MG63 (cell line): Measurements from ENCODE around the gene ZNF462. TPM values are rescaled to one million over a fixed set of nuclear protein-coding genes. Genes with fewer than 3 reads are reported as not detected.
A peak's percentile ranks its signal among the peaks of the same experiment; 100 is the strongest.
"Not testable (repeated sequence)": the region's sequence is repeated elsewhere in the genome, so short reads cannot be mapped to it uniquely, and the experiment has no call there.

ENCODE experiments used
- DNase-seq: peaks from one replicate; pipeline ENCODE4 v3.0.0-alpha.2; 2020
- H3K27me3 ChIP-seq: fragments of 250-450 bp; sonication (Bioruptor Pico); 2 replicates; pipeline ENCODE4 v1.5.1; 2020; ENCODE audit warnings: mild to moderate bottlenecking, moderate library complexity
- H3K36me3 ChIP-seq: fragments of 250-450 bp; sonication (Bioruptor Pico); 2 replicates; pipeline ENCODE4 v1.5.1; 2020; ENCODE audit warnings: mild to moderate bottlenecking, moderate library complexity
- H3K4me3 ChIP-seq: fragments of 250-450 bp; sonication (Bioruptor Pico); 2 replicates; pipeline ENCODE4 v1.5.1; 2020; ENCODE audit warnings: mild to moderate bottlenecking, moderate library complexity
- H3K9me3 ChIP-seq: fragments of 250-450 bp; sonication (Bioruptor Pico); 2 replicates; pipeline ENCODE4 v1.5.1; 2020; ENCODE audit warnings: mild to moderate bottlenecking, moderate library complexity
- total RNA-seq: library from RNA; depleted of rRNA; stranded (reverse); fragments of >200 nt; shearing (Covaris generic); gene quantifications from 2 replicates; pipeline ENCODE4 v1.2.3, GENCODE V29; 2014; ENCODE audit warnings: low replicate concordance; rRNA removed

The ZNF462 gene, protein sequence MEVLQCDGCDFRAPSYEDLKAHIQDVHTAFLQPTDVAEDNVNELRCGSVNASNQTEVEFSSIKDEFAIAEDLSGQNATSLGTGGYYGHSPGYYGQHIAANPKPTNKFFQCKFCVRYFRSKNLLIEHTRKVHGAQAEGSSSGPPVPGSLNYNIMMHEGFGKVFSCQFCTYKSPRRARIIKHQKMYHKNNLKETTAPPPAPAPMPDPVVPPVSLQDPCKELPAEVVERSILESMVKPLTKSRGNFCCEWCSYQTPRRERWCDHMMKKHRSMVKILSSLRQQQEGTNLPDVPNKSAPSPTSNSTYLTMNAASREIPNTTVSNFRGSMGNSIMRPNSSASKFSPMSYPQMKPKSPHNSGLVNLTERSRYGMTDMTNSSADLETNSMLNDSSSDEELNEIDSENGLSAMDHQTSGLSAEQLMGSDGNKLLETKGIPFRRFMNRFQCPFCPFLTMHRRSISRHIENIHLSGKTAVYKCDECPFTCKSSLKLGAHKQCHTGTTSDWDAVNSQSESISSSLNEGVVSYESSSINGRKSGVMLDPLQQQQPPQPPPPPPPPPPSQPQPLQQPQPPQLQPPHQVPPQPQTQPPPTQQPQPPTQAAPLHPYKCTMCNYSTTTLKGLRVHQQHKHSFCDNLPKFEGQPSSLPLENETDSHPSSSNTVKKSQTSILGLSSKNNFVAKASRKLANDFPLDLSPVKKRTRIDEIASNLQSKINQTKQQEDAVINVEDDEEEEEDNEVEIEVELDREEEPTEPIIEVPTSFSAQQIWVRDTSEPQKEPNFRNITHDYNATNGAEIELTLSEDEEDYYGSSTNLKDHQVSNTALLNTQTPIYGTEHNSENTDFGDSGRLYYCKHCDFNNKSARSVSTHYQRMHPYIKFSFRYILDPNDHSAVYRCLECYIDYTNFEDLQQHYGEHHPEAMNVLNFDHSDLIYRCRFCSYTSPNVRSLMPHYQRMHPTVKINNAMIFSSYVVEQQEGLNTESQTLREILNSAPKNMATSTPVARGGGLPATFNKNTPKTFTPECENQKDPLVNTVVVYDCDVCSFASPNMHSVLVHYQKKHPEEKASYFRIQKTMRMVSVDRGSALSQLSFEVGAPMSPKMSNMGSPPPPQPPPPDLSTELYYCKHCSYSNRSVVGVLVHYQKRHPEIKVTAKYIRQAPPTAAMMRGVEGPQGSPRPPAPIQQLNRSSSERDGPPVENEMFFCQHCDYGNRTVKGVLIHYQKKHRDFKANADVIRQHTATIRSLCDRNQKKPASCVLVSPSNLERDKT (N-terminal part only)
- total RNA-seq = 6.8 and 24.5 TPM in 2 replicates

DNA sequence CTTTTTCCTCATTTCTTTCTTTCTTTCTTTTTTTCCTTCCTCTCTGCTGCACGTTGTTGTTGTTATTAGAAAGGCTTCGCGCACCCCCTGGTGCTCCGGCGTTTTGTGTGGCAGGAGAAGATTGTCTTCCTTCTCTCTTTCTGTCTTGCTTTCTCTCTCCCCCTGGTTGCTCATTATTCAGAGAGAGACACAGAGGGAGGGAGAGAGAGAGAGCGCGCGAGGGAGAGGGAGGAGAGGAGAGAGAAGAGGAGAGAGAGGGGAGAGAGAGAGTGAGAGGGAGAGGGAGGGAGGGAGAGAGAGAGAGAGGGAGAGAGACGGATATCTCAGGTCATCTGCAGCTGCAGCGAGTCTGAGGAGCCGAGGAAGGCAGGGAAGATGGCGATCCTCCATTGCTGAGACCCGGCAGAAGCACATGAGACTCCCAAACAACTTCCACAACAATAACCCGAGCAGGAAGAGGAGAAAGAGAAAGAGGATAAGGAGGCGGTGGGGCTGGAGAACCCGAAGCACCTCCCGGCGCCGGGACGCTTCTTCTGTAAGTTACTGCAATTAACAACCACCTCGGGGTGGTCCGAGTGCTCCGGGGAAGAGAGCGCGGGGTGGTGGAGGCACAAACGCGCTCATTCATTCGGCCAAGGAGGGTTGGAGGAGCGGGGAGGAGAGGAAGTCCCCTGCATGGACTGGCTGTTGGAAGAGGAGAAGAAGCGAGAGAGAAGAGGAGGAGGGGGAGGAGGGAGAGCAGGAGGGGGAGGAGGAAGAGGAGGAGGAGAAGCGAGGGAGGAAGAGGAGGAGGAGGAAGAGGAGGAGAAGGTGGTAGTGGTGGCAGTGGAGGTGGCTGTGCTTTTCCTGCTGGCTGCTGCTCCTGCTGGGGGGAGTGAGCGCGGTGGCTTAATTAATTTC, at the start of gene ZNF462:
TSS of gene ZNF462 (plus strand) at position 346 of the 900 bp plus-strand sequence. CDS start 60,218 bp downstream, outside the sequence.
- H3K36me3 ChIP-seq = no peaks in the 10 kb centered on the region
- peak; percentile 68 for DNase-seq
- no peaks in the 10 kb centered on the region for H3K9me3 ChIP-seq
- H3K4me3 ChIP-seq = peak within 1 kb of the TSS; percentile 82
- peaks cover 8% of the 10 kb centered on the region for H3K27me3 ChIP-seq

DNA sequence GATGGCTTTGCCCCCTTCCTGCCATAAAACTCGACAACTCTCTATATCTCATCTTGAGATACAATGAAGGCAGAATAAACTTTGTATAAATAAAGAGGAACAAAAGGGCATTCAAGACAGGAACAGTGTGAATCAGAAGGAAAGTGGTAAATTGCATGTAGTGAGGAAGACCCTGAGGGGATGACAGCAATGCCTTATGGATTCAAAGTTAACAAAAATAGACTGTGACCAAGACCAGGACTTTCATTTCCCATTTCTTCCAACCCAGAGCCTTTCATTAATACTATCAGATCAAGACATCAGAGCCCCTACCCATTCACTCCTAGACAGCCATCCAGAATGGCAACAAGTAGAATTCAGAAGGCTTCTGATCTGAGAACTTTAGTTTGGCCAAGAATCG, 46.4 kb upstream of the ZNF462 start:
- Histone ChIP-seq H3K27me3 (no peaks in the 10 kb centered on the region), H3K36me3 (no peaks in the 10 kb centered on the region), H3K4me3 (no peak overlapping the region), H3K9me3 (no peaks in the 10 kb centered on the region)
- DNase-seq = no peak

DNA sequence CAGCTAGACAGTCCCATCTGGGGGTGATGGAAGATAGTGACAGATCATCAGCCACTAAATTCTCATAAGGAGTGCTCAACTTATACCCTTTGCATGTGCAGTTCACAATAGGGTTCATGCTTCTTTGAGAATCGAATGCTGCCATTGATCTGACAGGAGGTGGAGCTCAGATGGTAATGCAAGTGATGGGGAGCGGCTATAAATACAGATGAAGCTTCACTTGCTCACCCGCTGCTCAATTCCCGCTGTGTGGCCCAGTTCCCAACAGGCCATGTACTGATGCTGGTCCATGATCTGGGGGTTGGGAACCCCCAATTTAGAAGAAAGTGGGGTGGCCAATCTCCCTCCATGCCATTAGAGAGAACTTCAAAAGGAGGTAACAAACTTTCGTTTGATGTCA, 44.9 kb upstream of the ZNF462 start:
- H3K27me3 ChIP-seq = no peaks in the 10 kb centered on the region
- no peaks in the 10 kb centered on the region for H3K36me3 ChIP-seq
- no peak overlapping the region for H3K4me3 ChIP-seq
- no peak for DNase-seq
- no peaks in the 10 kb centered on the region for H3K9me3 ChIP-seq

DNA sequence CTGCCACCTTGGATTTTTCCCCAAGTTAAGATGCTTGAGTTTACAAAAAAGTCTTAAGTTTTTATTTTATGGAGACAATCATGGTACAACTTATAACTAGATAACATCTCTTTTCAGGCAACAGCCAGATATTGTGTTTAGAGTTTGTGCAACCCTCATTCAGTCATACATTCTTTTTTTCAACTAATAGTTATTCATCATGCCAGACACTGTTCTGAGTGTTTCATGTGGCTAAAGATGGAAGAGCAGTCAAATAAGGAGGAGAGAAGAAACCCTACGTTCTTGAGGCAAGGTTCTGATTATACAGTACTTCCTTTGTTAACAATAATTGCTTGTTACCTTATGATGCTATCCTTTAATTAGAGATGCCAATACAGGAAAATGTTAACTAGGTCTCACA, 42.1 kb upstream of the ZNF462 start:
- no peaks in the 10 kb centered on the region for H3K9me3 ChIP-seq
- no peak for DNase-seq
- no peak overlapping the region for H3K4me3 ChIP-seq
- no peaks in the 10 kb centered on the region for H3K36me3 ChIP-seq
- H3K27me3 ChIP-seq = no peaks in the 10 kb centered on the region

DNA sequence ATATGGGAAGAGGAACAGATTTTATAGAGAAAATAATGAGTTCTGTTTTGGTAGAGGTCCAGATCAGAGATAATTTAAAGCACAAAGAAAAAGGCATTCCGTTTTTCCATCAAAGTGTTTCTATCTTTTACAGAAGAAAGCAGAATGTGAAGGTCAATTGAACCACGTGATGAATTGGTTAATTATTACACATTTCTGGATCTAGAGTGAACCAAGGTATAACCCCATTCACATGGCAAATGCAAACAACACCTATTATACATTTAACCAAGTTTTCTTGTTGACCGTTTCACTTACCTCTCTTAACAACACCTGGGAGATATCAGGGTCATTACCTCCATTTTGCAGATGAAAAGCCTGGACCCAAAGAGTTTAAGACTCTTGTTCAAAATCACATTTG, 34.9 kb upstream of the ZNF462 start:
- no peaks in the 10 kb centered on the region for H3K27me3 ChIP-seq
- H3K4me3 ChIP-seq = no peak overlapping the region
- no peak for DNase-seq
- H3K36me3 ChIP-seq = no peaks in the 10 kb centered on the region
- H3K9me3 ChIP-seq = no peaks in the 10 kb centered on the region; the same call in 1 of the 2 replicates

DNA sequence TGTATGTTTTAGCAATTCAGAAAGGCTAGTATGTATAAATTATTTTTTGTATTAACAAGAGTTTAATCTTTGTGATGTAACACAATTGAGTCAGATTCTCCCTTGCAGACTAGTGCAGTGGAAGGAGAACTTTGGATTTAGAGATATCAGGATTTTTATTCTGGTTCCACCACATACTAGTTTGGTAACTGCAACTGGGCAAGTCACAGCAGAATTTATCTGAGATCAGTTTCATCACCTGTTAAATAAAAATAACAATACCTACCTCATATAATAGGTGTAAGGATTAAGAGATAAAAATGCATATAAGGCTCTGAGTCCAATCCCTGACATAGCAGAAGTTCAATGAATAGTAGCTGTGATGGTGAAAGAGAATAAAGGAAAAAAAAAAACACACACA, 34.0 kb upstream of the ZNF462 start:
- DNase-seq = no peak
- peaks cover 2% of the 10 kb centered on the region; the same call in 1 of the 2 replicates for H3K9me3 ChIP-seq
- H3K27me3 ChIP-seq = no peaks in the 10 kb centered on the region
- H3K4me3 ChIP-seq = no peak overlapping the region
- no peaks in the 10 kb centered on the region for H3K36me3 ChIP-seq

DNA sequence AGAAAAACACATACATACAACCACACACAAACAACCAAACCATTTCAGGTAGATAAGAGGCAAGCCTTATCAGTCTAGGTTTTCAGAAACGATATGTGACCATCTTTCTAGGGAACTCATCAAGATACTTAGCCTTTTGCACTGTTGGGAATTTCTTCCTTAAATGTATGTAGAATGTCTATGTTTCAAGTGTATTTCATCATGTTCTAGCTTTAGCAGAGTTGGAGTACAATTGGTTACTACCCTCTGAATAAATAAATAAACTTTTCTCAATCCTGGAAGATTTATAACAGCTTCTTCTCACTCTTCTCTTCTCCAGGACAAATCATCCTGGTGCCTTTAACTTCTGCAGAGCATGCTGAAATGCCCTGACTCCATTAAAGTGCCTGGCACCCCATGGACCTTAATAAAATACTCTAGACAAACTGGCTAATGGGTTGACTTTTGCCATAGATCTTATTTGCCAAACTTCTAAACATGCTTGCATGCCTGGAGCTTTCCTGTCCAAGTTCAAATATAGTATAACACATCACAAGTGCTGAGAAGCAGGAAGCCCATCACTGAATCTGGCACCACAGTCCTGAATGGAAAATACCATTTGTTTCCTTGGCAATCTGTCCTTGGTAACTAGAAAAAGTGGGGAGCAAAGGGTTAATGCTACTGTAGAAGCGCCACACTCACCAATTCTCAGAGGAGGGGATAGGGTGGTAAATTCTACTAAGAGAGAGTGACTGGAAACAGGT, 33.1 kb upstream of the ZNF462 start:
- no peaks in the 10 kb centered on the region for H3K36me3 ChIP-seq
- DNase-seq = no peak
- H3K9me3 ChIP-seq = peaks cover 2% of the 10 kb centered on the region; the same call in 1 of the 2 replicates
- H3K4me3 ChIP-seq = no peak overlapping the region
- no peaks in the 10 kb centered on the region for H3K27me3 ChIP-seq

DNA sequence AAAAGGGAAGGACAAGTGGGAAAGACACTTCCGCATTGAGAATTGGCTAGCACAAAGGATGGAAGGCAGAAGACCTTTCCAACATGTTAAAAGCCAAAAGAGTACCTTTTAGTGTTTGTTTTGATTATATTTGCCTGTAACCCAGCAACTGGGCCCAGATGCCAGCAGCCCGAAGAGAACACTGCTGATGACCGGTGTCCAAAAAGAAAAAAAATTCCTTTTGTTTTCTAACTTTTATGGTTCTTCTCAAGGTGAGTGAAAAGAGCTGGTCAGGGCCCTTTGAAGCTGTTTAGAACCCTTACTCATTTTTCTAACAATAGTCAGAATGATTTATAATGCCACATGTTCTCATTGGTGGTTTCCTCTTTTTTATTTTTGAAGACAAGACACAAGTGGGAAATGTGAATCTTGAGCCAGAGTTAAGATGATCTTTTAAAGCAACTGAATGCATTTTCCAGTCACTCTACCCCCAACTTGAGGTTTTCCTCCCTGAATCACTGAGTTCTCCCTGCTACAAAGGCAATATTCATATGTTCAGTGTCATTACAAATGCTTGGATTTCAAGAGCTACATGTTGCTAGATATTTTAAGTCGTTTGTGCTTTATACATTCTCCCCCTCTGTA, 32.3 kb upstream of the ZNF462 start:
- H3K4me3 ChIP-seq = no peak overlapping the region
- H3K36me3 ChIP-seq = no peaks in the 10 kb centered on the region
- peaks cover 2% of the 10 kb centered on the region; the same call in 1 of the 2 replicates for H3K9me3 ChIP-seq
- no peaks in the 10 kb centered on the region for H3K27me3 ChIP-seq
- no peak for DNase-seq

DNA sequence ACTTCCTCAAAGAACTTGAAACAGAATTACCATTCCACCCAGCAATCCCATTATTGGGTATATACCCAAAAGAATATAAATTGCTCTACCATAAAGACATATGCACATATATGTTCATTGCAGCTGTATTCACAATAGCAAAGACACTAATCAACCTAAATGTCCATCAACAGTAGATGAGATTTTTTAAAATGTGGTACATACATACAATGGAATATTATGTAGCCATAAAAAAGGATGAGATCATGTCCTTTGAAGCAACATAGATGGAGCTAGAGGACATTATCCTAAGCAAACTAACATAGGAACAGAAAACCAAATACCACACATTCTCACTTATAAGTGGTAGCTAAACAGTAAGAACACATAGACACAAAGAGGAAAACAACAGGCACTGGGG, 28.1 kb upstream of the ZNF462 start:
- Histone ChIP-seq H3K4me3 (no peak overlapping the region), H3K9me3 (peaks cover 2% of the 10 kb centered on the region; the same call in 1 of the 2 replicates), H3K36me3 (no peaks in the 10 kb centered on the region), H3K27me3 (no peaks in the 10 kb centered on the region)
- DNase-seq = no peak

DNA sequence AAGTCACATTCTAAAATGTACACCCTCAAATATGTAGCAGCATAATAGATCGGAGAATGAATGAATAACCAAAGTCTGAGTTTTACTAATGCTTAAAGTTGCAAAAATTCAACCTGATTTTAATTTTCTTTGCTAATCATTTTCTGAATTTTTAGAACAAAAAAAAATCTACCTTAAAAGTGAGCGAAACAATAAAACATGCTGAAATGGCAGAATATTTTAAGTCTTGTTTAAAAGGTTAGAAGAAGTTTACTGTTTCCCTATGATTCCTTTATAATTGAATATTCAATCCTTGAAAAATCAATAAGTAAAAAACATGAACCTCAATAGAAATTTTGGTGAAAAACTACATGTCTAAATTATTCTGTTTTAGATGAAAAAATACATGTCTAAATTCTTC, 27.1 kb upstream of the ZNF462 start:
- no peak for DNase-seq
- H3K27me3 ChIP-seq = no peaks in the 10 kb centered on the region
- no peaks in the 10 kb centered on the region for H3K36me3 ChIP-seq
- H3K9me3 ChIP-seq = peaks cover 2% of the 10 kb centered on the region; the same call in 1 of the 2 replicates
- no peak overlapping the region for H3K4me3 ChIP-seq

DNA sequence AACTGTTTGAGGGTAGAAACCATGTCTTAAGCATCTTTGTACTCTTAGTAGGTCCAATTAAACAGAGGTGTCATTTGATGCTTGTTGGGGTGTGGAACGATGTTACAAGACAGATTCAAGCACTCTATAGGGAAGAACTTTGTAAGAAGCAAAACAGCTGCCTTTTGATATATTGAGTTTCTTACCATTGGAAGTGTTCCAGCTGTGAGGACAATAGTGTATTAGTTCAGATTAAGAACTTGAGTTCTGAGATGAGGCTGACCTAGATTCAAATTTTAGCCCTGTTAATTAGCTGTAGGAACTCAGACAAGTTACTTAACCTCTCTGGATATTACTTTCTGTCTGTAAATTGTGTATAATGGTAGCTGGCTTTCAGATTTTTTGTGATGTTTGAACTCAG, 19.6 kb upstream of the ZNF462 start:
- DNase-seq = no peak
- Histone ChIP-seq H3K4me3 (no peak overlapping the region), H3K27me3 (no peaks in the 10 kb centered on the region), H3K36me3 (no peaks in the 10 kb centered on the region), H3K9me3 (no peaks in the 10 kb centered on the region)

DNA sequence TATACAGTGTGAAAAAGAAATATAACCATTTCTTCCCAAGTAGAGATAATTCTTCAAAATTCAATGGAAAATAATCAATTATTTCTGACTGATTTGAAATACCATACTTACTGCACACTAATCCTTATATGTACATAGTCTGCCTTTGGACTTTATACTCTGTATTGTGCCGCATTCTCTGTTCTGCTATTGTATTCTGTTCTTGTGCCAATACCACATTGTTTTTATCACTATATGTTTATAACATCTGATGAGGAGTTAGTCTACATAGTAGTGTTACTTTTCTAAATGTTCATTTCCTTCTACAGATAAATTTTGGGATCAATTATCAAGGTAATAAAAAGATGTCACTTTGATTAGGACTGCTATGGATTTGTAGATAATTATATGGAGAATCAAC, 16.7 kb upstream of the ZNF462 start:
- no peaks in the 10 kb centered on the region for H3K27me3 ChIP-seq
- H3K9me3 ChIP-seq = no peaks in the 10 kb centered on the region
- H3K36me3 ChIP-seq = no peaks in the 10 kb centered on the region
- DNase-seq = no peak
- no peak overlapping the region for H3K4me3 ChIP-seq

DNA sequence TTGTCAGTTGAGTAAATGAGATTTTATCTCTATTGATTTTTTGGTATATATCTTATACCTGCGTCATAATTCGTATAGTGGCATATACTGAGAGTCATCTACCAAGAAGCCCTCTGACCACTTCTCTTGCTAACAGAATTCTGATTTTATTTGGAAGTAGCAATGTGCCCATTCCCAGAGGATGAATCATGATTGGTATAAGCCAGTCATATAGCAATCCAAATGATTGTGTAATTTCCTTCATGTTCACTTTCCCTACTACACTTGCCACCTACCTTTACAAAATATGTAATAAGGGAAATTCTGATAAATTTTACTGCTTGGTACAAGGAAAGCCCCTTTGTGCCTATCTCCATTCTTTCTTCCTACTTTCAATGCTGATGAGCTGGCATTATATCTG, 16.1 kb upstream of the ZNF462 start:
- Histone ChIP-seq H3K4me3 (no peak overlapping the region), H3K9me3 (no peaks in the 10 kb centered on the region), H3K27me3 (no peaks in the 10 kb centered on the region), H3K36me3 (no peaks in the 10 kb centered on the region)
- DNase-seq = no peak

DNA sequence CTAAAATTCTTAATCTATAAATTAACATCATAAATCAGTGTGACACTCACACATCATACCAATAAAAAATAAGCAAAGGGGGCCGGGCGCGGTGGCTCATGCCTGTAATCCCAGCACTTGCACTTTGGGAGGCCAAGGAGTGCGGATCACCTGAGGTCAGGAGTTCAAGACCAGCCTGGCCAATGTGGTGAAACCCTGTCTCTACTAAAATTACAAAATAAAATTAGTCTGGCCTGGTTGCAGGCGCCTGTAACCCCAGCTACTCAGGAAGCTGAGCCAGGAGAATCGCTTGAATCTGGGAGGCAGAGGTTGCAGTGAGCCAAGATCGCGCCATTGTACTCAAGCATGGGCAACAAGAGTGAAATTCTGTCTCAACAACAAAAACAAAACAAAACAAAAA, 11.3 kb upstream of the ZNF462 start:
- not testable (repeated sequence) for H3K36me3 ChIP-seq, H3K9me3 ChIP-seq, H3K4me3 ChIP-seq, DNase-seq, H3K27me3 ChIP-seq
